ENCODE measurements around the gene PCYT1A.
A peak's percentile ranks its signal among the peaks of the same experiment; 100 is the strongest.
"Not testable (repeated sequence)": the region's sequence is repeated elsewhere in the genome, so short reads cannot be mapped to it uniquely, and the experiment has no call there.

PCYT1A gene

GRCh38 chr3:196210673-196211556 lies 76.6 kb downstream of the PCYT1A start, which contains the start of gene ZDHHC19:
Gene ZDHHC19 (minus strand): TSS chr3:196211400. CDS start chr3:196211315, 85 bp downstream.
- DNase-seq = no peak

- DNase-seq = not testable (repeated sequence)
Observed at GRCh38 chr3:196209944-196210672, 77.4 kb downstream of the PCYT1A start.

- DNase-seq = no peak
Observed at GRCh38 chr3:196208942-196209695, 78.4 kb downstream of the PCYT1A start.

GRCh38 chr3:196207833-196208607 lies 79.5 kb downstream of the PCYT1A start:
- no peak for DNase-seq

- DNase-seq = no peak
Observed at GRCh38 chr3:196207159-196207832, 80.2 kb downstream of the PCYT1A start.

GRCh38 chr3:196205442-196206205 lies 81.9 kb downstream of the PCYT1A start:
- not testable (repeated sequence) for DNase-seq

GRCh38 chr3:196203846-196204245 lies 83.7 kb downstream of the PCYT1A start:
- no peak for DNase-seq

GRCh38 chr3:196202516-196202970 lies 85.0 kb downstream of the PCYT1A start:
- DNase-seq = no peak

GRCh38 chr3:196198771-196199753 lies 88.5 kb downstream of the PCYT1A start:
- no peak for DNase-seq

- DNase-seq = no peak
Observed at GRCh38 chr3:196198081-196198675, 89.3 kb downstream of the PCYT1A start.

- no peak for DNase-seq
Observed at GRCh38 chr3:196197524-196197923, 90.0 kb downstream of the PCYT1A start.

GRCh38 chr3:196195664-196196265 lies 91.8 kb downstream of the PCYT1A start:
- DNase-seq = no peak

- DNase-seq = no peak
Observed at GRCh38 chr3:196194542-196194915, 93.0 kb downstream of the PCYT1A start.

- DNase-seq = peak in 1 of 2 donors; percentile 26
Observed at GRCh38 chr3:196193736-196194541, 93.6 kb downstream of the PCYT1A start.

- DNase-seq = no peak
Observed at GRCh38 chr3:196193133-196193735, 94.3 kb downstream of the PCYT1A start.

GRCh38 chr3:196192524-196193051 lies 94.9 kb downstream of the PCYT1A start:
- DNase-seq = no peak

- DNase-seq = peak in 1 of 2 donors; percentile 55
Observed at GRCh38 chr3:196192036-196192523, 95.4 kb downstream of the PCYT1A start.
